Erythroblast (primary cell): ENCODE measurements around the gene MAD1L1.
"Not testable (repeated sequence)": the region's sequence is repeated elsewhere in the genome, so short reads cannot be mapped to it uniquely, and the experiment has no call there.

Experiments used
- DNase-seq, 2 experiments: peaks; one replicate each; lab custom pipeline; 2025; lab: John Stamatoyannopoulos, UW
- GATA1 ChIP-seq: IDR thresholded peaks from 2 replicates; pipeline ENCODE4 v1.6.1; 2011; ENCODE audit warnings: low read depth, mild to moderate bottlenecking, control low read depth, low read length, moderate library complexity
- POLR2A ChIP-seq: IDR thresholded peaks from 2 replicates; pipeline ENCODE4 v1.6.1; 2011; ENCODE audit warnings: mild to moderate bottlenecking, low read length

Gene MAD1L1

DNA sequence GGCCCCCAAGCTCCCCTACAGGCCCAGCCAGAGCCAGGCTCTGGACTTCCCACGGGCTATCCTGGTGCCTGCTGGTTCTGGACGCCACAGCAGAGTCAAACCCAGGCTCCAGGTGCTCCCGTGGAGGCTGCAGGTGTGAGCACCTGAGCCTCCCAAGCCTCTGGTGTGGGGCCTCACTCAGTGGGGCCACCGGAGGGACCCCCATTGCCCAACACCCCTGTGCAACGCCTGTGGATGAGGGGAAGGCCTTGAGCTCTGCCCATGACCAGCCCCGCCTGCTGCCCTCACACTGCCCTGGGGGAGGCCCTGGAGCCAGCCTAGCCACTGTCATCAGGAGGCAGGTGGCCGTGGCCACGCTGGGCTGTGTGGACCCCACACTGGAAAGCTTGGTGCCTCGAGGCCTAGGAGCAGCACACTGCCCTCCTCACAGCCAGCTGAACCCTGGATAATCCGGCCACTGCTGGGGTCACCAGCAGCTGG is 229.3 kb downstream of the MAD1L1 start:
- TF ChIP-seq POLR2A (no peak), GATA1 (no peak)
- DNase-seq = no peak

GRCh38 chr7:2002561-2003450 is 229.9 kb downstream of the MAD1L1 start:
- DNase-seq = no peak
- TF ChIP-seq GATA1 (no peak), POLR2A (no peak)

GRCh38 chr7:2001601-2002442 is 230.9 kb downstream of the MAD1L1 start:
- DNase-seq = no peak
- TF ChIP-seq POLR2A (no peak), GATA1 (no peak)

GRCh38 chr7:2000746-2001321 is 231.9 kb downstream of the MAD1L1 start:
- no peak for DNase-seq

DNA sequence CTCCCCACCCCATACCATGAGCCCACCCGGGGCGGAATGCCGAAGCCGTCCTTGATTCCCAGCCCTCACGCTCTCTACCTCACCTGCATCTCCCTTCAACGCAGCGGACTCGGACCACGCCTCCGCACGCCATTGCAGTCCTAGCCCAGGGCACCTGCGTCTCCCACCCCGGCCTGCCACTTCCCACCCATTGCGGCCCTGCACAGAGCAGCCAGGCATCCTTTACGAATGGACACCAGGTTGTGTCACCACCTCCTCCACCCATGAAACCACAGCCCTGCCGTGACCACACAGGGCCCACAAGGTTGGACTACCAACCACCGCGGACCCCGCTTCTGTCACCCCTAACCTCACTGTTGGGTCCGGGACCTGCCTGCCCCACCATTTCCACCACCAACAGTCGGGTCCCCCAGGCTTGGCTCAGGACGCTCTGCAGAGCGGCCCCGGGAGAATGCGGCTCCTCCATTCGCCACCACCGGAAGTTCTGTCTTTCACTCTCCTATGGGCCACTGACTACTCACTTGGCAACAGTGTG is 232.5 kb downstream of the MAD1L1 start:
- DNase-seq = no peak
- TF ChIP-seq GATA1 = no peak
- no peak for TF ChIP-seq POLR2A

More at GRCh38 chr7:2000746-2001321, 231.9 kb downstream of the MAD1L1 start:
- no peak for TF ChIP-seq POLR2A
- no peak for TF ChIP-seq GATA1

- no peak for TF ChIP-seq GATA1
- TF ChIP-seq POLR2A = no peak
These were observed 233.3 kb downstream of the MAD1L1 start for GRCh38 chr7:1999278-1999984.

DNA sequence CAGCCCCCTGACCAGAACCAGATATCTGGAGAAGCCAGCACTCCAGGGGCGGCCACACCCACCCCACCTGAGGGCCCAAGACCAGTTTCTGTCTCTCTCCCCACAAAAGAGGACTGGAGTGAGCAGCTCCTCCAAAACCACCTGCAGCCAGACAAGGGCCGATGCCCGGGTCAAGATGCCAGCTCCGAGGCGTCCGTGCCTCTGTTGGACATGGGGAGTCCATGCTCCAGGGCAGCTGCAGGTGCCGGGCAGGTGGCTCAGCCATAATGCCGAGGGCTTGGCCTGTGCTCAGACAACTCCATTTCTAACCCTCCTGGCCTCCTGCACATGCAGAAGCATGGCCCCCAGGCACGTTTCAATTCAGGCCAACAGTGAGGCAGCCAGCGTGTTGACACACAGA is 234.6 kb downstream of the MAD1L1 start:
- TF ChIP-seq POLR2A (no peak), GATA1 (no peak)
- DNase-seq = no peak

More at GRCh38 chr7:1999278-1999984, 233.3 kb downstream of the MAD1L1 start:
- DNase-seq = no peak

GRCh38 chr7:1997537-1998076 is 235.1 kb downstream of the MAD1L1 start:
- DNase-seq = no peak
- TF ChIP-seq POLR2A (no peak), GATA1 (no peak)

DNA sequence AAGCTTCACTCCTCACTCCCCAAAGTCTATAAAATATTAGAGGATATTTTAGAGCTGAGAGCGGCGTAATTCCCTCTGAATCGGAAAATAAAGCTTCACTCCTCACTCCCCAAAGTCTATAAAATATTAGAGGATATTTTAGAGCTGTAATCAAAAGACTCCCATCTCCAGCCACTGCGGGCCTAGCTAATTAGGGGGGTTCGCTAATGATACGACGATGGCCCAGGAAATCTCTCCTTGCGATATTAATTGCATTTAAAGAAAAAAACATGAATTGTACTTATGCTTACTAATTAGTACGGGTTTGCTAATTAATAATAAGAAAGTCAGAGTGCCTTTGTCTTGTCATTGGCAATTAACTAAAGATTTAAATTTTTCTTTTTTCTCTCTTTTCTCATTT is 235.9 kb downstream of the MAD1L1 start:
- DNase-seq = no peak
- TF ChIP-seq GATA1 (no peak), POLR2A (no peak)

DNA sequence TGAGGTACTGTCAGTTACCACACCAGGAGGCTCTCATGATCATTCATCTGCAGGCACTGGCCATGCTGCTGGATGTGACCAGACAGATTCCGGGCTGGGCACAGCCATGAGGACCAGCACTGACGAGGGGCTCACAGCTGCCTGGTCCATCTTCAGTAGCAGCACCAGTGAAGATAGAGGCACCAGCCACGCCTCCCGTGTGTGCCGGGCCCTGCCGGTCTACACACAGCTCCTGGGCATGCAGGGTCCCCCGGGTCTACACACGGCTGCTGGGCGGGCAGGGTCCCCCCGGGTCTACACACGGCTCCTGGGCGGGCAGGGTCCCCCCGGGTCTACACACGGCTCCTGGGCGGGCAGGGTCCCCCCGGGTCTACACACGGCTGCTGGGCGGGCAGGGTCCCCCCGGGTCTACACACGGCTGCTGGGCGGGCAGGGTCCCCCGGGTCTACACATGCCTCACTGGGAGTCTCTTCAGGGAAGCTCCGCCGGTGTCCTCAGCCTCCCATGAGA is 236.8 kb downstream of the MAD1L1 start:
- not testable (repeated sequence) for DNase-seq

DNA sequence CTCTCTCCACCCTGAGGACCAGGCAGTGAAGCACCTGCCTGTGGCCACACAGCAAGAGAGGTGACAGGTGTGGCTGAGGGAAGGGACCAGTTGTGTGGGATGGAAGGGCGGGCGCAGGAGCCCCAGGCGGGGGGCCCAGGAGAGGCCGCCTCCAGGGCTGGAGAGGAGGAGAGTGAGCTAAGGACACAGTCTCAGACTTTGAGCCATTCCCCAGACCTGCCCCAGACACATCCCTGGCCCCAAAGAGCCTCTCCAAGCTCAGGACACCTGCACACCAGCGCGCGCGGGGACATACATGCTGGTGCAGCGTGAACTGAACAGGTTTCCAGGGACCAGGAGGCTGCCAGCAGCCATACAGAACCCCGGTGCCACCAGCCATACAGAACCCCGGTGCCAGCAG is 237.3 kb downstream of the MAD1L1 start:
- TF ChIP-seq GATA1 (no peak), POLR2A (no peak)
- DNase-seq = no peak

GRCh38 chr7:1994931-1995330 is 237.8 kb downstream of the MAD1L1 start:
- DNase-seq = no peak

More at GRCh38 chr7:1994931-1995330, 237.8 kb downstream of the MAD1L1 start:
- TF ChIP-seq POLR2A (no peak), GATA1 (no peak)
